ENCODE measurements around the gene EPC2. TPM values are rescaled to one million over a fixed set of nuclear protein-coding genes. Genes with fewer than 3 reads are reported as not detected.

Gene EPC2
- total and polyA plus RNA-seq, 2 of the 8 experiments (the other 6 are each of a cell fraction or from before 2014, with no cell fraction given) = 16.1 to 25.7 TPM

- H4K91ac ChIP-seq (replicated peaks; ENCODE audit: insufficient read length, low read length) = no peak overlapping the region
- H3K56ac ChIP-seq (replicated peaks; ENCODE audit: insufficient read length, low read depth, low read length) = no peak overlapping the region
- DNase-seq (ENCODE audit: low read depth in 1 of 2, low spot score in 2 of 2) = no peak
- H2BK12ac ChIP-seq (ENCODE audit: low read depth, low read length) = no peak overlapping the region
- no peaks in the 10 kb centered on the region for H4K20me1 ChIP-seq (replicated peaks in 1 of 2; ENCODE audit: control insufficient read depth in 1 of 2, insufficient read depth in 2 of 2, low read length in 2 of 2)
- H3K9ac ChIP-seq (replicated peaks in 1 of 4; ENCODE audit: extremely low read depth in 1 of 4, low read depth in 3 of 4, low read length in 3 of 4) = no peak overlapping the region
- CTCF ChIA-PET (ENCODE audit: partially characterized antibody) = interaction anchor here (0.6 to 1.7 kb wide), 7 partner anchors 11 to 387 kb away, joined by 3 to 4 read pairs (median 3); no protein-coding TSS in a partner anchor
- H2BK5ac ChIP-seq (ENCODE audit: low read depth, low read length) = no peak overlapping the region
- FAIRE-seq = no peak
- no peaks in the 10 kb centered on the region for H3K27me3 ChIP-seq (replicated peaks in 1 of 4; ENCODE audit: control insufficient read depth in 3 of 4, extremely low read depth in 1 of 4, insufficient read depth in 3 of 4, low read length in 3 of 4)
- no peaks in the 10 kb centered on the region for H3K79me2 ChIP-seq (ENCODE audit: control insufficient read depth in 1 of 2, insufficient read depth in 2 of 2, low read length in 2 of 2)
- H3K4ac ChIP-seq (replicated peaks; ENCODE audit: insufficient read length, low read depth, low read length) = no peak overlapping the region
- no peak overlapping the region for H3K4me2 ChIP-seq (ENCODE audit: insufficient read depth in 1 of 2, low read depth in 2 of 2, low read length in 2 of 2)
- H2BK15ac ChIP-seq (ENCODE audit: low read length) = no peak overlapping the region
- POLR2A ChIA-PET (ENCODE audit: partially characterized antibody) = interaction anchor here (1.2 to 1.5 kb wide), 2 partner anchors 42 kb away, joined by 3 read pairs; no protein-coding TSS in a partner anchor
- H2BK120ac ChIP-seq (replicated peaks; ENCODE audit: low read depth, low read length) = no peak overlapping the region
- no peaks in the 10 kb centered on the region for H3K79me1 ChIP-seq (ENCODE audit: low read depth, low read length)
- no peak overlapping the region for H3K14ac ChIP-seq (ENCODE audit: insufficient read length)
- H3K36me3 ChIP-seq (ENCODE audit: control insufficient read depth in 2 of 4, insufficient read depth in 4 of 4, low read length in 3 of 4) = no peaks in the 10 kb centered on the region
- H3K4me1 ChIP-seq (replicated peaks in 1 of 4; ENCODE audit: control insufficient read depth in 3 of 4, insufficient read depth in 4 of 4, low read length in 3 of 4) = no peaks in the 10 kb centered on the region
- TF ChIP-seq SP1 (IDR thresholded peaks at IDR 0.05; ENCODE audit: low read depth, low read length) (no peak), CBX8 (IDR thresholded peaks at IDR 0.05; ENCODE audit: borderline replicate concordance, low read depth, low read length) (no peak), HDAC2 (IDR thresholded peaks at IDR 0.05; ENCODE audit: borderline replicate concordance in 1 of 2, low read depth in 2 of 2, low read length in 2 of 2) (no peak), CHD1 (IDR thresholded peaks at IDR 0.05; ENCODE audit: low read depth, low read length) (no peak), TEAD4 (IDR thresholded peaks at IDR 0.05; ENCODE audit: low read depth, low read length) (no peak), SP4 (IDR thresholded peaks at IDR 0.05; ENCODE audit: low read length) (no peak), PHF8 (conservative IDR thresholded peaks at IDR 0.05; ENCODE audit: low read depth, low read length) (no peak), EZH2 (IDR thresholded peaks at IDR 0.05; ENCODE audit: low read depth, low read length, severe bottlenecking) (no peak), ZNF274 (IDR thresholded peaks at IDR 0.05; ENCODE audit: borderline replicate concordance, extremely low read depth, low read length) (no peak), ATF2 (IDR thresholded peaks at IDR 0.05; ENCODE audit: low read length) (no peak)
- no peak overlapping the region for H2AK5ac ChIP-seq (ENCODE audit: low read depth, low read length)
- H3K4me3 ChIP-seq (ENCODE audit: extremely low read depth in 1 of 4, insufficient read depth in 2 of 4, low read depth in 3 of 4, low read length in 4 of 4) = no peak overlapping the region
- H3K27ac ChIP-seq (ENCODE audit: low read depth, low read length) = no peak overlapping the region
- no peak overlapping the region for H3K23ac ChIP-seq (ENCODE audit: insufficient read length)
- no peak overlapping the region for H2BK20ac ChIP-seq (ENCODE audit: low read length)
- H4K5ac ChIP-seq (ENCODE audit: insufficient read length, low read depth, low read length) = no peak overlapping the region
- 91% methylated on average over 10 of the region's 10 CpGs; no CpG with 5 or more reads in 1 of the 2 experiments for WGBS, 2 experiments (ENCODE audit: extremely low coverage in 1 of 2, insufficient coverage in 1 of 2, insufficient read length in 1 of 2, insufficient replicate concordance in 2 of 2, low coverage in 1 of 2, low lambda C conversion rate in 2 of 2, missing lambda C conversion rate in 1 of 2)
- H3K23me2 ChIP-seq (ENCODE audit: low read depth, low read length) = no peaks in the 10 kb centered on the region
- peaks cover 0 to 2% of the 10 kb centered on the region in 2 experiments; a peak in 2 of 4 replicates for H3K9me3 ChIP-seq (ENCODE audit: insufficient read depth in 2 of 2, low read depth in 1 of 2, low read length in 1 of 2)
- H4K8ac ChIP-seq (ENCODE audit: extremely low read depth, insufficient read depth, low read length) = no peak overlapping the region
- no peak overlapping the region for H2AFZ ChIP-seq (ENCODE audit: low read length)
- H3K18ac ChIP-seq (ENCODE audit: extremely low read depth, low read length) = no peak overlapping the region
These were observed 41.5 kb upstream of the EPC2 start for GRCh38 chr2:148602885-148603561.

Data from H1 (cell line).